Raji (cell line): ENCODE measurements around the gene IARS2.

ENCODE experiments used
- POLR2A ChIP-seq: IDR thresholded peaks from 2 replicates; pipeline ENCODE4 v1.6.1; 2011; ENCODE audit warnings: low read depth, low read length, control low read depth; ENCODE audit not compliant: insufficient read depth

The IARS2 gene

DNA sequence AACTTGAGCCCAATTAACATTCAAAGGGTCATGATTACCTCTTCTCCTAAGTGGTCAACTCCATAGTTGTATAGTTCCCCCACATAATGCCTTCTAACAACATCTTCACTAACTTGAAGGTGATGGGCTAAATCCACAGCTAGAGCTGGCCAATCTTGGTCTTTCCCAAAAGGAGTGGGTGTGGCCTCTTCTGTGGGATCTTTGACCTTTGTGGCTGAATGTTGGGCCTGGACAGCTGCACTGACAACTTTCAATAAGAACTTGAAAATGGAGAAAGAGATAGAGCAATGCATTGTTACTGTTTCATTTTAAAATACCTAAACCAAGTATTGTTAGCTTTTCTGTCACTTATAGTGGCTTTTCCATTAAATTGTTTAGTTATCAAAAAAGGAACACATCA, 59.2 kb downstream of the IARS2 start:
- TF ChIP-seq POLR2A, result no peak

DNA sequence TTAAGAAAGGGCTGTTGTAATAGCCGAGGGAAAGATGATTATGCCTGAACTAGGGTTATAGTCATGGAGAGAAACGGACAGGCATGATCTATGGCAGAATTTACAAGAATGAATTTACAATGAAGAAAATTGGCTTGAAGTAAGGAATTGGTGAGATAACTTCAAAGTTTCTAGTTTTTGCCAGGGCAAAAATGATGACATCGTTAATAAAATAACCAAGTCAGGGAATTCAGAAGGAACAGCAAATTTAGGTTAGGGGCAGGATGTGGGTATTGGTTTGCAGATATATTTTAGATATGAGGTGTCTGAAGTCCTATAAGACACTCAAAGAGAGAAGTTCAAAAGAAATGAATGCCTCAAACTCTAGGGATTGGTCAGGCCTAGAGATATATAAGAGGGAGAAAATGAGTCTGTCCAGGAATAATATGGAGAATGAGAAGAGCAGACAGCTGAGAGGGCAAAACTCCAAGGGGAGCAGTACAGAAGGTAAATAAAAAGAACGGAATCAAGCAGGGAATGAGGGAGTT, 62.8 kb downstream of the IARS2 start:
- no peak for TF ChIP-seq POLR2A

DNA sequence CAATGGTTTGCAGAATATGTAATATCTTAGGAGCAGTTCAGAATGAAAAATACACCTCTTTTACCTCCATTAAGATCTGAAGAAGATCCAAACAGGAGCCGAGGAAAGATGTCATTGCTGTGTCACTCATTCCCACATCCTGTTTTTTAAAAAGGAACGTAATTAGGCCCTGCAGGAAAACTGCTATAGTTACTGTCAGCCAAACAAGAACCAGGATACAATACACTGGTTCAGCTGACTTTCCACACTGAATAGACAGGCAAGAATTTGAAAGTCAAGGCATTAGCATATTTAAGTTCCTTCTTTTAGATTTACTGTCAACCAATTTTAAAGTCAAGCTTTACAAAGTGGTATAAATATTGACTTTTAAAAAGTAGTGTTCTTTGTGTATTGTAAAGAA, 63.8 kb downstream of the IARS2 start:
- no peak for TF ChIP-seq POLR2A

DNA sequence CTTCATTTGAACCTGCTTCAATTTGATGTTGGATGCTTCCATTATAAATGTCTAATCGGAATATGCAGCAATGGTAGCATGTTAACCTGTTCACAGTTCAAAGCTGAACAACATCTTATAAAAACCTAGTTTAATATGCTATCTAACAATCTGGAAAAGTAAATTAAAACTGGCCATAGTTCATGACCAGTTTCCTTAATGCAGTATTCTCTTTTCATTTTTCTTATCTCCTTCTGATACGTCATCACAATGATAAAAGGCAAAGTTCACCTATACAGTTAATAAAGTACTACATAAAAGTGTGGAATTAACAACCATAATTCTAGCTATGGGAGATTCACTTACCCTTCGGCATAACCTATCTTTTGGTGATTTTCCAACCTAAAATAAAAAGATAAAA, 65.1 kb downstream of the IARS2 start:
- no peak for TF ChIP-seq POLR2A

DNA sequence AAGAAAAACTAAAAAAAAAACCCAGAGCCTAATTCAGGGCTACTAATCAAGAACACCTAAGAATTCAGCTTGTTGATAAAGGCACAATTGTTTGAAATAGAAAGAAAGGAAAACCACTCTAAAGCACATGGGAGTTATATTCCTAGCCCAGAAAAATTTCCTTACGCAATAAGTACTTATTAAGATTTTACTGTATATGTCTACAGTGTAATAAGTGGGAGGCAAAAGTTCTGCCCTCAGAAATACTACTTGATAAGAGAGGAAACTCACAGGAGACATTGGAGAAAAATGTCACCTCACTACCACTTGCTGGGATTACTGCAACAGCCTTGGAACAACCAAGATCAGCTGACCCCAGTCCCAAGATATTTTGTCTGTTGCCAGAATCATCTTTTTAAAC, 66.1 kb downstream of the IARS2 start:
- TF ChIP-seq POLR2A, result no peak

DNA sequence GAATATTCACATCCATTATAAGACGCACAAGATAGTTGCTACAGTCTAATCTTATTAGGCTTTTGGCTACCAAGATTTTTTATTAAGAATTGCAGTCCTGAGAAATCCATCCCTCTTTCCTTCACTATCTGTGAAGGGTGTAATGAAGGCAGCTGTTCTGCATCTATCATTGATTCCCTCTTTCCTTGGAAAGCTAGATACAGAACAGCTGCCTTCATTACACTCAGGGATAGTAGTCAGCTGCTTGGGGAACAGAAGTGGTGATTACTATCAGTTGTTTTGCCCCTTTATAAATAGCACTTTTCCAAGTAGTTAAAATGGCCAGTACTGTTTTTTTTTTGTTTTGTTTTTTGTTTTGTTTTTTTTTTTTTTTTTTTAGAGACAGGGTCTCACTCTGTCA, 70.2 kb downstream of the IARS2 start:
- no peak for TF ChIP-seq POLR2A

DNA sequence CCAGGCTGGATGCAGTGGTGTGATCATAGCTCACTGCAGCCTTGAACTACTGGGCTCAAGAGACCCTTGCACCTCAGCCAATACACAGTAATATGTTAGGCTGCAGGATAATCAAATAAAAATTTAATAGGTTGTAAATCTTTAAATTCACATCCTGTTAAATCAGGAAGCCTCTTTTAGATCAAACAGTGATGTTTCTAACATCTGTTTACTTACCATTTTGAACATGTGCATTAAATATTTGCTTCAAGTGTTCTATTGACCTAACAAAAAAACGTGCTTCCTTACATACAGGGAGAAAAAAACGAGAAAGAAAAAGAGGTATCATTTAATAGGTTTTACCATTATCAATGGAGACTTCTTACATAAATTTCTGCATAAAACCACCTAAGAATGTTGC, 70.6 kb downstream of the IARS2 start:
- no peak for TF ChIP-seq POLR2A

DNA sequence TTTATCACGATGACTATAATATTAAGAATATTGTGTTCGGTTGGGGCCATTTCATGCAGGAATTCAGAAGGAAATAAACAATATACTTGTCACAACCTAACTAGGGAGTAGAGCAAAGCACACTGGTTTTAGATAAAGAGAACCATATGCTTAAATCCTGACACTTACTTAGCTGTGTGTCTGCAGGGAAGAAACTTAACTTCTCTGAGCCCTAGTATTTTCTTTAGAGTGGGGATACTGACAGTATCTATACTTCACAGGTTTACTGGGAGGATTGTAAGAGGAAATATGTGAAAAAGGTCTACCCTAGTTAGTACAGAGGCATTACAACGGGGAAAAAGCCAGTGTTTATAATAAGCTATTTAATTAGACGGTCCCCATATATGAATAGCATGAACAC, 72.9 kb downstream of the IARS2 start:
- no peak for TF ChIP-seq POLR2A

DNA sequence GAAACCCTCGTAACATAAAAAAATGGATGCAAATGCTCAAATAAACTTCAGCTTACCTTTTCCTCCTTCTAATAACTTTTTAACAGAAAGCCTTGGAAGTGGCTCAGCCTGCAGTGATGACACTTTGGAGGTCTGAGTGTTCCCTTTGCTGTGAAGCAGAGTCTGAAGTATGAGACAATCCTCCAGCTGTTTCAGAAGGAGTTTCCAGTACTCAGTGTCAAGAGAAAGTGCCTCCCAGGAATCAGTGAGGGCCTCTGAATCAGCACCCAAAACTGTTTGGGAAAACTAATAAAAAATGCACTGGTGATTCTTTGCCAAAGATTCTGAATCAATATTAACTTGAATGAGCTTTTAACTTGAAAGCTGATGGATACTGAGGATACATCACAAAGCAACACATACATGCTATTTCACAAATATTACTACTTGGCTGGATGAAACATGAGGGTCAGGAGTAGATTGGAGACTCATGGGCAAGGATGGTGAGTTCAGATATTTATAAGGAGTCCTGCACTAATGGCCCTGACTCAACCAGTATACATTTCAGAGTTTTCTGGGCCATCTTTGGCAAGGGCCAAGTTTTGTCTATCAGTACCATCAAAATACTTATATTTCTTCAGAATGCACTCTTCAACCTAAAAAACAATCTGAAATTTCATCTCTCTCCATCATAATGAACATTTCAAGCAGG, 77.0 kb downstream of the IARS2 start:
- TF ChIP-seq POLR2A, result no peak

DNA sequence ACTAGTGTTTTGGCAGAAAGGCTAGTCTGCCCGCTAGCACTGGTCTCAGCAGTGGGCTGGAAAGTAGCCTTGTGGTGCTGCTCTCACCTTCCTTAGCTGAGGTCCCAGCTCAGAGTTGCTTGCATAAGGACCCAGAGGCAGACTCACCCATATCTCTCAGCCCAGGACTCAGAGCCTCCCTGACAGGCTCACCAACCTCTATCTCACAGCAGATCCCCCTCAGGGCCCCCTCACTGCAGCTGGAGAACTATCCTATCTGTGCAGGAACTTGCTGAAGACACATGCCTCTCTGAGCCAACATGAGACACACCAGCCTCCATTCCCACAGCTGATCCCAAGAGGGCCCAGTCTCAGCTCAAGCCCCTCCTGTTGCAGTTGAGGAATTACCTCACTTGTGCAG, 82.6 kb downstream of the IARS2 start:
- no peak for TF ChIP-seq POLR2A

DNA sequence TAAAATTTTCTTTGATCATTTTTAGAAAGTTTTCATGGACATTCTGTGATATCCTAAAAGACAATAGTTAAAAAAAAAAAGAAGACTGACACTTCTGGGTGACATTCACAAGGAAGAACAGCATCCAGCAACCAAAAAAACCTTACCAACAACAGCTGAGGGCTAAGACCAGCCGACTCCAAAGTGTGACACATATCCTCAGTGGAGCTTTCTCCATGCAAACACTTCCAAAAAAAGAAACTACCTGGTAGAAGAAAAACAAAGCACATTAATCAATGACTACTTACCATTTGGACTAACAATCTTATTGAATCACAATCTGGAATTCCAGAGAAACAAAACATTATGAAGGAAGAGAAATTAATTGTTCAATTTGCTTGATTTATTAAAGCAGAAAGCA, 88.2 kb downstream of the IARS2 start:
- TF ChIP-seq POLR2A, result no peak

DNA sequence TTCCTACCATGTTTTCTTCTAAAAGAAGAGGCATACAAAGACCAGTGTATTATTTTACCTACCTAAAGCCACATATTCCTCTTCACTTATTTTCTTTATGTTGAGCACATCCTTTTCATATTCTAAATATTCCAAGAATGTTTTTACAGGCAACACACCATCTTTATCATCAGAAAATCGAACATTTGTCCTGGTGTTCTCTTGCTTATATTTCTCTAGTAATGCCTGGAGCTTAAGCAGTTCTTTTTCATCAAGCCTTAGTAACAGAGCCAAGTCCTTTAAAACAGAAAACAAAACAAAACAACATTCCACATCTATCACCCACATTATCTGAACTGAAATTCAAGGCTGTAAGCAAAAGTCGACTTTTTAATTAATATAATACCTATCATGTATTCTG, 88.7 kb downstream of the IARS2 start:
- no peak for TF ChIP-seq POLR2A

DNA sequence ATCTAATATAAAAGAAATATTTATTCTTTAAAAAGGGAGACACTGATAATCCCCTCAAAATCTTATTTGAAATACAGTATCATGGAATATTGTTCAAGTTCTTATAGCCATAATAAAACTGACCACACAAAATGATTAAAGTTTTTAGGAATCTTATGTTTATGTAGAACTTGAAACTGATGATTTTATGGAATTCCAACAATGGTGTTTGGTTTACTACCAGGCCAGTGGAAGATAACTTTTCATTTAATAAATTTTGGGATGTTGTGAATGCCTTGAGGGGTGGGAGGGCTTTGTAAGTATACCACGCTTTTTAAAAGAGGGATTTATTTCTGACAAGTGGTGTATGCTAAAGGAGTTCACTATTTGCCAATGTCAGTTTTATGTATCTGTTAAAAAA, 90.6 kb downstream of the IARS2 start:
- TF ChIP-seq POLR2A, result no peak

DNA sequence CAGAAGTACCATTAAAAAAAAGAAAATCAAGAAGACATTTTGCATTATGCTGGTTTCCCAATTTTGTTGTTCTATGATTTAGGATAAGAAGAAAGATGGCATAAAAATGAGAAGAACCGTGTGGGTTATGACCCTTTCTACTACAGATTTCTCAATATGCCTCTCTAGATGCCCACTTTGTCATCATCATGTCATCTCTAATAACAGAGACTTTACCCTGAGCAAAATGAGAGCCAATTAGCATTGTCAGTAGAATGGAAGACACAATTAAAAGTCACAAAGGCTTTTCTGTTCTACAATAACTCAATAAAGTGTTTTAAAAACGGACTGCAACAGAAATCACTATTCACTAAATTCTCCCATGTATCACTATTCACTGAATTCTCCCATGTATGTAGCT, 92.8 kb downstream of the IARS2 start:
- no peak for TF ChIP-seq POLR2A

DNA sequence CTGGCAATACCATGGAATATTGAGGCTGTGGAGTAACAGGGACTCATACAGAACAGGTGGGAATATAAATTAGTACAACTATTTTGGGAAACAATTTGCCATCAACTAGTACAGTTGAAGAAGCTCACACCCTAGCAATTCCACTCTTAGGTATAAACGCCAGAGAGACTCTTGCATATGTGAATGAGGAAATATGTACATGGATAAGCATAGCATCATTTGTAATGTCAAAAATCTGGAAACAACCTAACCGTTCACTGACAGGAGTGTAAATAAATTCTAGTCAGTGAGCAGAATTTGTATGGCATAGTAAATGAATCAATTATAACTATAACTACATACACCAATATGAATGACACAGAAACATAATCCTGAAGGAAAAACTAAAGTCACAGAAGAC, 94.6 kb downstream of the IARS2 start:
- TF ChIP-seq POLR2A, result no peak

DNA sequence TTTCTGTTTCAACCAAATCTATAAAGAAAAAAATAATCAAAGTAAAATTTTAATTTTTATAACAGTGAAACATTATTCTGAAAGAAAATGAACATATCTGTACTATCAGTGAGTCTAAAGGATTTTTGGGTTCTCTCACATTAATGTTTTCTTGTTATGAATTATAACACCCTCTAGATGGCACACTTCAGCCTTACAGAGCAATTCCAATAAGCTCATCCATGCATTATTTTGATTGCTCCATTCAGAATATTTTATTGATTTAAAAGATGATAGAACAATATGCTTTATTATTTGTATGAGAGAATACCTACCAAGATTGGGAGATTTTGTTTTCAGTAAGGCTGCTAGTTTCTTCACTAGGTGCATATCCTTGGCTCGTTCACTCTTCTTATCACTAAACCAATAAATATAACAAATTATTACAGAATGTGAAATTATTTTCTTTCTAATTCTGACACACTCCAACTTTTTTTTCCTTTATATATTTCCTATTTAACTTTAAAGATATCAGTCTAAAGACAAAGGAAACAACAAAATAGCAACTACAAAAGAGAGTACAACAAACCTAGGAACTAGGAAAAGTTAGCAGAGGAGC, 95.9 kb downstream of the IARS2 start:
- TF ChIP-seq POLR2A, result no peak

DNA sequence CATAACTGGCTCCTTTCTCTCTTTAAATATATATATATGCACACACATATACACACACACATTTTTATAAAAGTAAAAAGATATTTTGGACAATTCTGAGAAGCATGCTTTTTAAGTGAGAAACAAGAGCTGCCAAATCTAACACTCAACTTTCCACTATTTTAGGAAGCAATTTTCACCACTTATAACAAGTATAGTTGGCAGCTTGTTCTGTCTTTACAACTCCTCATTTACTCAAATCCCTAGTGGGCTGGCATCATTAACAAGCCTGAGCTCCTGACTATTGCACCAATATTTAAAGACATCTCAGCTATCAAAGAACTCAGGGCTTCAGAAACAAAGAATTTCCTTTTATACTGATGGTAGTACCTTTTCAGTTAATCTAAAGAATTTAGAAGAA, 101.8 kb downstream of the IARS2 start:
- no peak for TF ChIP-seq POLR2A
